ENCODE measurements around the gene SLC6A13. TPM values are rescaled to one million over a fixed set of nuclear protein-coding genes. Genes with fewer than 3 reads are reported as not detected.

SLC6A13 gene
- total RNA-seq, 1 donor from 2014 or later, result 2.6 TPM

DNA sequence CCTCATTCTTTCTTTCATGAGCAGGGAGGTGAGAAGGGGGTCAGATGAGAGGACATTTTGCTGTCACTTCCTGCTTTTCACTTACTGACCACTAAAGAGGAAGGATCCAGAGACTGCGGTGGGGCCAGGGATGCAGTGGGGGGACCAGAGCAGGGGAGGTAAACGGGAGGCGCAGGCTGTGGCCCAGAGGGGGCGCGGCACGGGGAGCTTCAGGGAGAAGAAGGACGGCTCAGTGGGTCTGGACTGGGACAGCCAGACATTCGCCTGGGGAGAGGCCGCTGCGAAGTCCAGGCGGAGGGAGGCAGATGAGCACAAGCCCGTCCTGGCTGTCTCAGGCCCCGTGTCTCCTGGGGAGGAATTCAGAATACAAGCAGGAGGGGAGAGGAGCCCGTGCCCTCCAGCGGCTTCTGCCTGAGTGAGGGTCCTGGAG lies 89.9 kb downstream of the SLC6A13 start:
- Histone ChIP-seq H3K36me3 (ENCODE audit: control insufficient read depth in 3 of 3, insufficient read depth in 3 of 3, low read length in 3 of 3) (no peaks in the 10 kb centered on the region), H3K9ac (ENCODE audit: low read depth in 1 of 3, low read length in 3 of 3) (no peak overlapping the region), H3K27ac (ENCODE audit: low read depth, low read length) (no peak overlapping the region), H3K4me1 (ENCODE audit: control insufficient read depth in 3 of 3, insufficient read depth in 3 of 3, low read length in 3 of 3) (peaks cover 20 to 52% (median 46%) of the 10 kb centered on the region in 3 donors), H3K9me3 (ENCODE audit: control insufficient read depth in 3 of 3, low read length in 3 of 3) (no peaks in the 10 kb centered on the region), H3K27me3 (ENCODE audit: control insufficient read depth in 3 of 3, insufficient read depth in 3 of 3, low read length in 3 of 3) (peaks cover 8 to 23% (median 11%) of the 10 kb centered on the region in 3 donors), H3K4me3 (ENCODE audit: low read length in 3 of 3) (no peak overlapping the region)

DNA sequence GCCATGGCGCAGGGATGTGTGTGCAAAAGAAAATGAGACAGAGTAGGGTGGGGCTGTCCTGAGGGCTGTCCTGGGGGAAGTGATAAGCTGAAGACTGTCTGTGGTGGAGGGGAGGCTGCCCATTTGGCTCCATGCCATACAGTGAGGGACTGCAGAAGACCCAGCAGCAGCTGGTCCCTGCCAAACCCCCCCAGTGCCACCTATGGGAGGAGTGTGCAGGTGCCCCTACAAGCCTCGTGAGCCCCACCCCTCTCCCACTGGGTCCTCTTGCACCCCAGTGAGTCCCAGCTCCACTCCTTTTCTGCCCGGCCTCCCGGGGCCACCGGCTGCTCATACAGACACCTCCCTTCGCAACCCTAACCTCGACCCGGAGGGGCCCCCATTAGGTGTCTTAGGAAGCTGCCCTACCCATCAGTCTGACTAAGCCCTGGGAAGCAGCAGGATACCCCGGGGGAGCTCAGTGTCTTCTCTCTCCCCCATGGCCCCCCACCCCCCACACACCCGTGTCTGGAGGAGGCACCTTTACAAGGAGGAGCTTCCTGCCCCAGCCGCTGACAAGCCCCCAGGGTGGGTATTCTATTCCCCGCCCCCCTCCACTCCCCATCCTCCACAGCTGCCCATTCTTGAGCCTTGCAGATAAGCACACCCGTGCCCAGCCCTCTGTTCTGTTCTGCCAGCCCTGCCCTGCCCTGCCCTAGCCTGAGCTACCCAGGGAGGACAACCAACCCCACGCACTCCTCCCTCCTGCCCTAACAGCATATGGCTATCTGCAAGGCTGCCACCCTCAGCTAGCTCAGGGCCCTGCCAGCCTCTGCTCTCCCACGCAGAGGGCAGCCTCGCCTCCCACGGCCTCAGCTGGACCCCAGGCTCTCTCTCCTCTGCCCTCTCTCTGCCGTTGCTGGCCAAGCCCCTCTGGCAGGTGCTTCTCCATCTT lies 90.6 kb downstream of the SLC6A13 start:
- Histone ChIP-seq H3K36me3 (ENCODE audit: control insufficient read depth in 3 of 3, insufficient read depth in 3 of 3, low read length in 3 of 3) (no peaks in the 10 kb centered on the region), H3K9me3 (ENCODE audit: control insufficient read depth in 3 of 3, low read length in 3 of 3) (no peaks in the 10 kb centered on the region), H3K27me3 (ENCODE audit: control insufficient read depth in 3 of 3, insufficient read depth in 3 of 3, low read length in 3 of 3) (peaks cover 8 to 23% (median 11%) of the 10 kb centered on the region in 3 donors), H3K4me3 (ENCODE audit: low read length in 3 of 3) (no peak overlapping the region), H3K9ac (ENCODE audit: low read depth in 1 of 3, low read length in 3 of 3) (no peak overlapping the region), H3K27ac (ENCODE audit: low read depth, low read length) (no peak overlapping the region), H3K4me1 (ENCODE audit: control insufficient read depth in 3 of 3, insufficient read depth in 3 of 3, low read length in 3 of 3) (peaks cover 20 to 45% (median 42%) of the 10 kb centered on the region in 3 donors)

DNA sequence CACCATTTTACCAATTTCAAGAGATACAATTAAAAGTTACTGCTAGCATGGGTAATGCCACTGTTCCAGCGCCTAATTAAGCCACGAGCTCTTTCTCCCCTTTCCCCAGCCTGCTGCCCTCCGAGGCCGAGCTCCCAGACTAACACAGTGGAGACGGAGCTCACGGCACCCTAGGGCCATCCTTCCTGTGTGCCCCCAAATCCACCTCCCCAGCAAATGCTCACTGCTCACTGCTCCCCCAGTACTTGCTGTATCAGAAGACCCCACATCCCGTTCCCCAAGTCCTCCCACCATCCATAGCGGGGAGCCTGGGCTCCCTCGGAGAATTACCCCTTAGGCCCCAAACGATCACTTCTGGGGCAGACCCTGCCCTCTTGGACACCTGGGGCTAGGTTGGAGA lies 91.4 kb downstream of the SLC6A13 start:
- no peak overlapping the region for H3K27ac ChIP-seq (ENCODE audit: low read depth, low read length)
- no peak overlapping the region for H3K4me3 ChIP-seq (ENCODE audit: low read length in 3 of 3)
- H3K9me3 ChIP-seq (ENCODE audit: control insufficient read depth in 3 of 3, low read length in 3 of 3), result no peaks in the 10 kb centered on the region
- H3K4me1 ChIP-seq (ENCODE audit: control insufficient read depth in 3 of 3, insufficient read depth in 3 of 3, low read length in 3 of 3), result peaks cover 15 to 38% (median 35%) of the 10 kb centered on the region in 3 donors
- H3K9ac ChIP-seq (ENCODE audit: low read depth in 1 of 3, low read length in 3 of 3), result no peak overlapping the region
- H3K36me3 ChIP-seq (ENCODE audit: control insufficient read depth in 3 of 3, insufficient read depth in 3 of 3, low read length in 3 of 3), result no peaks in the 10 kb centered on the region
- peaks cover 8 to 23% (median 11%) of the 10 kb centered on the region in 3 donors for H3K27me3 ChIP-seq (ENCODE audit: control insufficient read depth in 3 of 3, insufficient read depth in 3 of 3, low read length in 3 of 3)

Other genes with a start within 250 kb of the SLC6A13 start
- 1.0 TPM for gene IQSEC3, start 196.1 kb downstream of the SLC6A13 start, total RNA-seq
- gene SLC6A12, start 48.7 kb downstream of the SLC6A13 start, total RNA-seq, result not detected
- gene KDM5A, start 126.5 kb upstream of the SLC6A13 start, total RNA-seq, result 36.0 TPM
- 14.6 TPM for gene CCDC77, start 138.8 kb upstream of the SLC6A13 start, total RNA-seq
- gene B4GALNT3, start 197.1 kb upstream of the SLC6A13 start, total RNA-seq, result 4.2 TPM

Measured in skeletal muscle tissue (tissue), 4 donors.